GM12874 (cell line): Measurements from ENCODE around the gene ATP1B4.

Experiments used
- CTCF ChIP-seq: IDR thresholded peaks from 2 replicates; pipeline ENCODE4 v1.5.1; 2011; ENCODE audit warnings: low read depth, mild to moderate bottlenecking, control low read depth, low read length, moderate library complexity; ENCODE audit not compliant: insufficient read depth

ATP1B4 gene

GRCh38 chrX:120377715-120378114, 15.8 kb downstream of the ATP1B4 start:
- TF ChIP-seq CTCF: no peak

- TF ChIP-seq CTCF: no peak
Measured at GRCh38 chrX:120378570-120378969, 16.7 kb downstream of the ATP1B4 start.

GRCh38 chrX:120379937-120380681, 18.2 kb downstream of the ATP1B4 start:
- no peak for TF ChIP-seq CTCF

GRCh38 chrX:120380699-120381098, 18.8 kb downstream of the ATP1B4 start:
- peak; percentile 21; the same call in 1 of the 2 replicates for TF ChIP-seq CTCF

GRCh38 chrX:120401301-120401700, 39.4 kb downstream of the ATP1B4 start:
- TF ChIP-seq CTCF: no peak

- TF ChIP-seq CTCF: no peak
Measured at GRCh38 chrX:120402369-120402768, 40.5 kb downstream of the ATP1B4 start.

- no peak for TF ChIP-seq CTCF
Measured at GRCh38 chrX:120406638-120407037, 44.7 kb downstream of the ATP1B4 start.
